ENCODE measurements around the gene ZMIZ1. TPM values are rescaled to one million over a fixed set of nuclear protein-coding genes. Genes with fewer than 3 reads are reported as not detected.

ZMIZ1 gene
- total RNA-seq, 1 experiment from 2014 or later: 28.4 TPM

DNA sequence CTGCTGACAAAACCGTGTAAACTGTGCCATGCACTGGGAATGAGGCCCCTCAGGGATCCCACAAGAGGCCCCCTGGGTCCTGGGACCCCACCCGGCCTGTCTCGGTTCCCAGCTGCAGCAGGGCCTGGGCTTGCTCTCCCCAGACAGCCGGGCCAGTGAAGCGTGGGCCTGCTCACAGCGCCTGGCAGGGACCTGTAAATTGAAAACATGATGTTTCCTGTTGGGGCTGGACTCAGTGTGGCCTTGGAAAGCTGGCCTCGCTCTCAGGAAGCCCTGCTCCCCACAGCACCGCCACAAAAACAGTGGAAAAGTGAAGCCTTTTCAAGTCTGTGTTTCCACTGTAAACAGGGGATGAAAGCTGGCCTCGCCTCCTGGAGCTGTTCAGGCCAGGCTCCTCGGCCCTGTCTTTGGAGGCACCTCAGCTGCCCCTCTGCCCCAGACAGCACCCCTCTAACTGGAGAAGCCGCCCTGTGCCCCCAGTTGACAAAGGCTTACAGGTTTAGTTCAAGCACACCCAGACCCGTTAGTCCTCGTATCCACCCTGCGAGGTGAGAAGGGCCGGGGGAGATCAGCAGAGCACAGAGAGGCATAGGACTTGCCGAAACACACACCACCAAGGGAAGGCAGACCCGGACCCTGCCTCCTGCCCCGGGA is 108.3 kb downstream of the ZMIZ1 start:
- CTCF ChIA-PET: no interaction called here

More for the DNA sequence above, 108.3 kb downstream of the ZMIZ1 start:
- ChIA-PET RAD21 (ENCODE audit: low non-redundant PET in 1 of 2, low total read pairs in 2 of 2, uncharacterized antibody in 2 of 2, unreplicated experiment in 2 of 2) (no interaction called here), POLR2A (no interaction called here)
- Histone ChIP-seq H2AFZ (ENCODE audit: low read depth, low read length, poor library complexity, severe bottlenecking) (no peak overlapping the region), H3K79me2 (ENCODE audit: insufficient read depth, low read length) (no peaks in the 10 kb centered on the region), H3K4me2 (ENCODE audit: low read length) (no peak overlapping the region), H3K4me1 (ENCODE audit: control insufficient read depth in 1 of 2, insufficient read depth in 2 of 2, low read length in 2 of 2) (peaks cover 22 to 38% of the 10 kb centered on the region in 2 experiments), H3K36me3 (ENCODE audit: control insufficient read depth in 1 of 2, insufficient read depth in 2 of 2, low read length in 2 of 2) (no peaks in the 10 kb centered on the region), H3K27ac (ENCODE audit: low read depth, low read length) (no peak overlapping the region), H3K9me3 (ENCODE audit: control insufficient read depth in 1 of 2, insufficient read depth in 1 of 2, low read depth in 1 of 2, low read length in 2 of 2) (no peaks in the 10 kb centered on the region), H4K20me1 (ENCODE audit: insufficient read depth) (no peaks in the 10 kb centered on the region), H3K9me2 (ENCODE audit: insufficient read depth) (no peaks in the 10 kb centered on the region), H3K27me3 (ENCODE audit: insufficient read depth, low read length) (no peaks in the 10 kb centered on the region), H3K9ac (ENCODE audit: low read length) (no peak overlapping the region), H3K4me3 (replicated peaks in 1 of 2; ENCODE audit: low read depth in 1 of 2, low read length in 2 of 2) (no peak overlapping the region)
- no TSS peak for BruUV-seq (replicated peaks)
- DNase-seq (ENCODE audit: low read depth, low spot score) (no peak), ATAC-seq (no peak)
- intact Hi-C loops (cut with micrococcal nuclease): no loop called here
- TF ChIP-seq, protein P1, sequence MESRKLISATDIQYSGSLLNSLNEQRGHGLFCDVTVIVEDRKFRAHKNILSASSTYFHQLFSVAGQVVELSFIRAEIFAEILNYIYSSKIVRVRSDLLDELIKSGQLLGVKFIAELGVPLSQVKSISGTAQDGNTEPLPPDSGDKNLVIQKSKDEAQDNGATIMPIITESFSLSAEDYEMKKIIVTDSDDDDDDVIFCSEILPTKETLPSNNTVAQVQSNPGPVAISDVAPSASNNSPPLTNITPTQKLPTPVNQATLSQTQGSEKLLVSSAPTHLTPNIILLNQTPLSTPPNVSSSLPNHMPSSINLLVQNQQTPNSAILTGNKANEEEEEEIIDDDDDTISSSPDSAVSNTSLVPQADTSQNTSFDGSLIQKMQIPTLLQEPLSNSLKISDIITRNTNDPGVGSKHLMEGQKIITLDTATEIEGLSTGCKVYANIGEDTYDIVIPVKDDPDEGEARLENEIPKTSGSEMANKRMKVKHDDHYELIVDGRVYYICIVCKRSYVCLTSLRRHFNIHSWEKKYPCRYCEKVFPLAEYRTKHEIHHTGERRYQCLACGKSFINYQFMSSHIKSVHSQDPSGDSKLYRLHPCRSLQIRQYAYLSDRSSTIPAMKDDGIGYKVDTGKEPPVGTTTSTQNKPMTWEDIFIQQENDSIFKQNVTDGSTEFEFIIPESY (IDR thresholded peaks at IDR 0.05; ENCODE audit: extremely low read depth, insufficient replicate concordance, low read length): no peak
- TF ChIP-seq JUND (IDR thresholded peaks at IDR 0.05) (no peak), EZH2 (IDR thresholded peaks at IDR 0.05) (no peak), YY1 (IDR thresholded peaks at IDR 0.05; ENCODE audit: extremely low read depth, insufficient replicate concordance, low read depth, low read length) (no peak), ZNF274 (IDR thresholded peaks at IDR 0.05; ENCODE audit: low read depth, low read length) (no peak), ZFX (IDR thresholded peaks at IDR 0.05) (no peak), RAD21 (IDR thresholded peaks at IDR 0.05; ENCODE audit: low read depth) (no peak), CEBPB (IDR thresholded peaks at IDR 0.05; ENCODE audit: low read depth) (no peak), ELF1 (IDR thresholded peaks at IDR 0.05; ENCODE audit: borderline replicate concordance, low read depth) (no peak), SP1 (IDR thresholded peaks at IDR 0.05; ENCODE audit: low read depth) (no peak), POLR2AphosphoS5 (IDR thresholded peaks at IDR 0.05; ENCODE audit: low read depth, low read length) (no peak), CBX3 (IDR thresholded peaks at IDR 0.05; ENCODE audit: low read depth) (no peak)
- TF ChIP-seq, protein P2, sequence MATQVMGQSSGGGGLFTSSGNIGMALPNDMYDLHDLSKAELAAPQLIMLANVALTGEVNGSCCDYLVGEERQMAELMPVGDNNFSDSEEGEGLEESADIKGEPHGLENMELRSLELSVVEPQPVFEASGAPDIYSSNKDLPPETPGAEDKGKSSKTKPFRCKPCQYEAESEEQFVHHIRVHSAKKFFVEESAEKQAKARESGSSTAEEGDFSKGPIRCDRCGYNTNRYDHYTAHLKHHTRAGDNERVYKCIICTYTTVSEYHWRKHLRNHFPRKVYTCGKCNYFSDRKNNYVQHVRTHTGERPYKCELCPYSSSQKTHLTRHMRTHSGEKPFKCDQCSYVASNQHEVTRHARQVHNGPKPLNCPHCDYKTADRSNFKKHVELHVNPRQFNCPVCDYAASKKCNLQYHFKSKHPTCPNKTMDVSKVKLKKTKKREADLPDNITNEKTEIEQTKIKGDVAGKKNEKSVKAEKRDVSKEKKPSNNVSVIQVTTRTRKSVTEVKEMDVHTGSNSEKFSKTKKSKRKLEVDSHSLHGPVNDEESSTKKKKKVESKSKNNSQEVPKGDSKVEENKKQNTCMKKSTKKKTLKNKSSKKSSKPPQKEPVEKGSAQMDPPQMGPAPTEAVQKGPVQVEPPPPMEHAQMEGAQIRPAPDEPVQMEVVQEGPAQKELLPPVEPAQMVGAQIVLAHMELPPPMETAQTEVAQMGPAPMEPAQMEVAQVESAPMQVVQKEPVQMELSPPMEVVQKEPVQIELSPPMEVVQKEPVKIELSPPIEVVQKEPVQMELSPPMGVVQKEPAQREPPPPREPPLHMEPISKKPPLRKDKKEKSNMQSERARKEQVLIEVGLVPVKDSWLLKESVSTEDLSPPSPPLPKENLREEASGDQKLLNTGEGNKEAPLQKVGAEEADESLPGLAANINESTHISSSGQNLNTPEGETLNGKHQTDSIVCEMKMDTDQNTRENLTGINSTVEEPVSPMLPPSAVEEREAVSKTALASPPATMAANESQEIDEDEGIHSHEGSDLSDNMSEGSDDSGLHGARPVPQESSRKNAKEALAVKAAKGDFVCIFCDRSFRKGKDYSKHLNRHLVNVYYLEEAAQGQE (IDR thresholded peaks at IDR 0.05; ENCODE audit: low read depth): no peak
